OCI-LY1 (cell line): Measurements from ENCODE around the gene LRRC8B.

Source experiments
- H2AFZ ChIP-seq: fragments of 200-600 bp; sonication (generic), shearing (Covaris generic); 2 replicates; pipeline ENCODE4 v1.6.0; 2014; ENCODE audit warnings: antibody characterized with exemption, mild to moderate bottlenecking, low read length
- H3F3A ChIP-seq: fragments of 200-600 bp; sonication (generic), shearing (Covaris generic); 2 replicates; pipeline ENCODE4 v1.6.0; 2014; ENCODE audit warnings: mild to moderate bottlenecking, antibody characterized with exemption, low read length, moderate library complexity; ENCODE audit not compliant: insufficient read depth
- H3K27ac ChIP-seq: fragments of 200-600 bp; sonication (generic); 2 replicates; pipeline ENCODE4 v1.5.1; 2014; ENCODE audit warnings: low read length, mixed run types, mild to moderate bottlenecking, low read depth; ENCODE audit not compliant: poor library complexity, severe bottlenecking
- H3K27me3 ChIP-seq: fragments of 200-600 bp; sonication (generic); 2 replicates; pipeline ENCODE4 v1.6.0; 2014; ENCODE audit warnings: antibody characterized with exemption, mild to moderate bottlenecking, low read length, moderate library complexity; ENCODE audit not compliant: insufficient read depth
- H3K36me3 ChIP-seq: fragments of 200-600 bp; sonication (generic); 2 replicates; pipeline ENCODE4 v1.6.1; 2014; ENCODE audit warnings: mild to moderate bottlenecking, antibody characterized with exemption, low read length, moderate library complexity, mixed read lengths; ENCODE audit not compliant: insufficient read depth
- H3K4me1 ChIP-seq: fragments of 200-600 bp; sonication (generic); 2 replicates; pipeline ENCODE4 v1.5.1; 2014; ENCODE audit warnings: mild to moderate bottlenecking, low read length, moderate library complexity; ENCODE audit not compliant: insufficient read depth, severe bottlenecking
- H3K4me2 ChIP-seq: fragments of 200-600 bp; sonication (generic), shearing (Covaris generic); 2 replicates; pipeline ENCODE4 v1.6.1; 2014; ENCODE audit warnings: low read length
- H3K4me3 ChIP-seq: fragments of 200-600 bp; sonication (generic); 2 replicates; pipeline ENCODE4 v1.5.1; 2014; ENCODE audit warnings: low read length, low read depth, mild to moderate bottlenecking, mixed read lengths; ENCODE audit not compliant: poor library complexity, severe bottlenecking
- H3K79me2 ChIP-seq: fragments of 200-600 bp; shearing (Covaris generic); 2 replicates; pipeline ENCODE4 v1.6.1; 2016; ENCODE audit warnings: mixed run types, low read length, mixed read lengths; ENCODE audit not compliant: insufficient read depth
- H3K9ac ChIP-seq: fragments of 200-600 bp; sonication (generic), shearing (Covaris generic); 2 replicates; pipeline ENCODE4 v1.6.1; 2014; ENCODE audit warnings: mild to moderate bottlenecking, low read length, mixed read lengths
- H3K9me2 ChIP-seq: fragments of 200-600 bp; sonication (generic), shearing (Covaris generic); 2 replicates; pipeline ENCODE4 v1.6.1; 2014; ENCODE audit warnings: low read depth, mild to moderate bottlenecking, low read length, mixed read lengths
- H3K9me3 ChIP-seq: fragments of 200-600 bp; shearing (Covaris generic); 2 replicates; pipeline ENCODE4 v1.6.1; 2014; ENCODE audit warnings: low read length, mixed read lengths
- H4K20me1 ChIP-seq: fragments of 200-600 bp; sonication (generic), shearing (Covaris generic); 2 replicates; pipeline ENCODE4 v1.6.0; 2016; ENCODE audit warnings: mild to moderate bottlenecking, low read length; ENCODE audit not compliant: insufficient read depth
- EZH2 ChIP-seq: fragments of 200-600 bp; sonication (generic), shearing (Covaris generic); IDR thresholded peaks from 2 replicates; pipeline ENCODE4 v1.8.0; 2017; ENCODE audit warnings: borderline replicate concordance, mixed run types, mild to moderate bottlenecking, antibody characterized with exemption, low read length, moderate library complexity, mixed read lengths
- TF ChIP-seq, protein P1 (sequence below): fragments of 200-600 bp; sonication (generic), shearing (Covaris generic); IDR thresholded peaks from 2 replicates; pipeline ENCODE4 v1.5.1; 2017; ENCODE audit warnings: mild to moderate bottlenecking, antibody characterized with exemption, low read length, moderate library complexity, mixed read lengths

LRRC8B gene

DNA sequence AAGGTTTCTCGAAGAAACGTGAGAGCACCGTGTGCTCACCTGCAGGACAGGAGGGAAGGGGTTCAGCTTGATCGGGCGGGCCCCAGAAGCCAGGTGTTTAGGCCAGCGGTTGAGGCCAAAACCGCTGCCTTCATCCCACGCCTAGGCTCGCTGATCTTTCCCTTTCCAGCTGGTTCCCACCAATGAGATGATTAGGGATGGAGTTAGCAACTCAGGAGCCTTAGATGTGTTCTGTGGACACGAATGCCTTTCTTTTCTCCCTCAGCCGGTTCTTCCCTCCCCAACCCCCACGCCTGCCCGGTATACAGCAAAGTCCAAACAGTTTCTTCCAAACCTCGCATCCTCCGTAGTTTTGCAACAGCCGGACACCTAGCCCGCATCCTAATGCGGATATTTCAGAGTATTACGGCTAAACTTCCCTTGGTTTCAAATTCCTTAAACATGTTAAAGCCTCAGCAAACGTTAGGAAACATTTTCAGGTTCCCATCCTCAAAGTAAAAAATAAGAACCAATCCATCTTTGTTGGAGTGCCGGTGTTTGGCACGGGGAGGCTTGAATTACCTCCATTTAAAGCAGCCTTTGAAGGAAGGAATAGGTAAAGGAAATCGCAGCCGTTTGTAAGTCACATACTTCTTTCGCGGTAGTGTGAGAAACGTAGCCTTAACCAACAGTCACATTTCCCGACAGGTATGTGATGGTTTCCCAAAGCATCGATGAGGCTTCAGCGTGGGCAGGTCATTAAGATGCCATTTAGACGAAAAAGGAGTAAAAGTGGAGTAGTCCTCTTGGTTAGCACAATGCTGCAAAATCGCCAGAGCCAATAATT lies 109.4 kb downstream of the LRRC8B start:
- Histone ChIP-seq H3K9me3 (no peaks in the 10 kb centered on the region), H3K4me1 (peaks cover 23% of the 10 kb centered on the region), H3K27me3 (no peaks in the 10 kb centered on the region), H3K36me3 (no peaks in the 10 kb centered on the region), H3F3A (no peaks in the 10 kb centered on the region; the same call in 1 of the 2 replicates), H3K9me2 (no peaks in the 10 kb centered on the region), H3K4me3 (peak overlapping the region; percentile 90), H3K9ac (peak overlapping the region; percentile 91), H3K4me2 (peak overlapping the region; percentile 67), H2AFZ (0 out of 2 replicates have a peak overlapping the region, but pooled peaks have one; percentile 27), H3K79me2 (peaks cover 4% of the 10 kb centered on the region; the same call in 1 of the 2 replicates), H3K27ac (peak overlapping the region; percentile 42), H4K20me1 (no peaks in the 10 kb centered on the region)
- TF ChIP-seq, protein P1, sequence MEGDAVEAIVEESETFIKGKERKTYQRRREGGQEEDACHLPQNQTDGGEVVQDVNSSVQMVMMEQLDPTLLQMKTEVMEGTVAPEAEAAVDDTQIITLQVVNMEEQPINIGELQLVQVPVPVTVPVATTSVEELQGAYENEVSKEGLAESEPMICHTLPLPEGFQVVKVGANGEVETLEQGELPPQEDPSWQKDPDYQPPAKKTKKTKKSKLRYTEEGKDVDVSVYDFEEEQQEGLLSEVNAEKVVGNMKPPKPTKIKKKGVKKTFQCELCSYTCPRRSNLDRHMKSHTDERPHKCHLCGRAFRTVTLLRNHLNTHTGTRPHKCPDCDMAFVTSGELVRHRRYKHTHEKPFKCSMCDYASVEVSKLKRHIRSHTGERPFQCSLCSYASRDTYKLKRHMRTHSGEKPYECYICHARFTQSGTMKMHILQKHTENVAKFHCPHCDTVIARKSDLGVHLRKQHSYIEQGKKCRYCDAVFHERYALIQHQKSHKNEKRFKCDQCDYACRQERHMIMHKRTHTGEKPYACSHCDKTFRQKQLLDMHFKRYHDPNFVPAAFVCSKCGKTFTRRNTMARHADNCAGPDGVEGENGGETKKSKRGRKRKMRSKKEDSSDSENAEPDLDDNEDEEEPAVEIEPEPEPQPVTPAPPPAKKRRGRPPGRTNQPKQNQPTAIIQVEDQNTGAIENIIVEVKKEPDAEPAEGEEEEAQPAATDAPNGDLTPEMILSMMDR, result no peak
- TF ChIP-seq EZH2, result no peak

DNA sequence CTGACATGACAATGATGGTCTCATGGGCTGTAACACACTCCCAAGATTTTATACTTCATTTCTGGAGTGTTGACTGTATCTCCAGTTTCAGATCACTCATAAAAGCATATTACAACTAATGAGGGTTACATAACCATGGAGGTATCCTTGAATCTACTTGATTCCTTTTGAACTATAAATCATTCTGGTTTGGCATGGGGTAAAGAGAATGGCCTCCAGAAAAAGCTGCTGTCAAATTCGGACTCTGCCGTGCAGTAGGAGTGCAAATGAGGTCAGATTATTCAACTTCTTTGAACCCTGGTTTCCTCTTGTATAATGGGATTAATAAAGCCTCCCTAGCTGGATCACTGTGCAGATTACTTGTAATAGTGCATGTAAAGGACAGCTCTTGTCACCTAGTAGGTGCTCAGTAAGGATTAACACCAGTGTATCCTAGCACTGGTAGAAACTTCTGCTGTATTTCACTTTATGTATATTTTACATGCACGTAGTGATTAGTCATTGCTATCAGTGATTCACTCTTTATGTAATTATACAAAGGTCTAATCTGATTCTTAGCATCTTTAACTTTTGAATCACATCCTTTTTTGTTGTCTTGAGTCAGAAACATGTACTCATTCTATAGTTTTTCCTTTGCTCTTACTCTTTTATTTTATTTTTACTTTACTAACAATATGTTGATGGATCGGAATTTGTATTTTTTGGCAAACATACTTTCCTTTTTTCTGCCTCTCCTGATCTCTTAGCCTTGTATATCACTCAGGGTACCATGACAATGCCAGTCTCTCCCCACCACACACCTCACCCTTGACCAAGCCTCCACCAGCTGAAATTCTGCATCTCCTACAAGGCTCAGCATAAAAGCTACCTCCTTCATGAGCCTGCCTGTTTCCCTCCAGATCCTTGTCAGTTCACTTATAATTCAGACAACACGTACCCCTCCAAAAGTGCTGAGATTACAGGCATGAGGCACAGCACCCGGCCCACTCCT lies 111.5 kb downstream of the LRRC8B start:
- H3K36me3 ChIP-seq, result no peaks in the 10 kb centered on the region
- H3K27ac ChIP-seq, result no peak overlapping the region
- no peaks in the 10 kb centered on the region for H4K20me1 ChIP-seq
- H3K4me3 ChIP-seq, result no peak overlapping the region
- H3K79me2 ChIP-seq, result peaks cover 7% of the 10 kb centered on the region; the same call in 1 of the 2 replicates
- H3F3A ChIP-seq, result no peaks in the 10 kb centered on the region; the same call in 1 of the 2 replicates
- no peak overlapping the region for H2AFZ ChIP-seq
- no peaks in the 10 kb centered on the region for H3K27me3 ChIP-seq
- no peaks in the 10 kb centered on the region for H3K9me2 ChIP-seq
- H3K9me3 ChIP-seq, result no peaks in the 10 kb centered on the region
- no peak for TF ChIP-seq EZH2
- TF ChIP-seq, protein P1, result no peak
- H3K9ac ChIP-seq, result no peak overlapping the region
- no peak overlapping the region for H3K4me2 ChIP-seq
- H3K4me1 ChIP-seq, result peaks cover 23% of the 10 kb centered on the region

DNA sequence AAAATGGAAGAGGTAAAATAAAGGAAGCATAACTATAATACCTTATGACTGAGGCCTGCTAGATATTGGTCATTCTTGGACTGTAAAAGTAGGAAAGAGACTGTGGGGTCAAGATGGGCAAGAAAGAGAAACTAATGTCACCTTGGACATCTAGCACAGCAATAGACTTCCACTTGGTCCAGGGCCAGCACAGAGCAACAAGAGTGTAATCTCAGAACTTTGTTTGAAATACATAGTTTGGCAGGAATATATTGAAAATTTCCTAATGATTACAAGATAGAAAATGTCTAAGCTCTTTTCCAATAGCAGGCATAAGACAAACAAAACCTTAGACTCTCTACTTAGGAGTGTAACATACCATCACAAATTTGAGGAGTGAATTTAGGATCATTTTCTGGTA lies 112.9 kb downstream of the LRRC8B start:
- Histone ChIP-seq H3F3A (no peaks in the 10 kb centered on the region; the same call in 1 of the 2 replicates), H3K9me2 (no peaks in the 10 kb centered on the region), H2AFZ (no peak overlapping the region), H3K9me3 (no peaks in the 10 kb centered on the region), H3K9ac (no peak overlapping the region), H3K27ac (no peak overlapping the region), H4K20me1 (no peaks in the 10 kb centered on the region), H3K36me3 (no peaks in the 10 kb centered on the region), H3K79me2 (peaks cover 12% of the 10 kb centered on the region; the same call in 1 of the 2 replicates), H3K4me1 (peaks cover 18% of the 10 kb centered on the region), H3K27me3 (no peaks in the 10 kb centered on the region), H3K4me3 (no peak overlapping the region), H3K4me2 (no peak overlapping the region)
- TF ChIP-seq, protein P1, result no peak
- no peak for TF ChIP-seq EZH2
